IgD-negative memory B cell (primary cell): ENCODE data around the gene TMTC4. TPM values are rescaled to one million over a fixed set of nuclear protein-coding genes. Genes with fewer than 3 reads are reported as not detected.
"Not testable (repeated sequence)": the region's sequence is repeated elsewhere in the genome, so short reads cannot be mapped to it uniquely, and the experiment has no call there.

Source experiments
- H3K27ac Mint-ChIP-seq, 3 donors: one replicate each; pipeline ENCODE4 v1.8.0; 2020 to 2022; ENCODE audit warnings: mild to moderate bottlenecking in 3 of 3, mixed read lengths in 3 of 3, moderate library complexity in 1 of 3
- H3K27me3 Mint-ChIP-seq: one replicate; pipeline ENCODE4 v1.8.0; 2021; ENCODE audit warnings: mixed read lengths
- H3K36me3 Mint-ChIP-seq: one replicate; pipeline ENCODE4 v1.8.0; 2020; ENCODE audit warnings: mild to moderate bottlenecking, mixed read lengths
- H3K4me1 Mint-ChIP-seq, 3 donors: one replicate each; pipeline ENCODE4 v1.8.0; 2020 to 2022; ENCODE audit warnings: mixed read lengths in 3 of 3, mild to moderate bottlenecking in 1 of 3
- H3K4me3 Mint-ChIP-seq, 4 donors: one replicate each; pipeline ENCODE4 v1.8.0; 2020 to 2022; ENCODE audit warnings: mild to moderate bottlenecking in 4 of 4, mixed read lengths in 4 of 4, moderate library complexity in 3 of 4
- H3K9me3 Mint-ChIP-seq, 3 donors: one replicate each; pipeline ENCODE4 v1.8.0; 2020 to 2021; ENCODE audit warnings: mixed read lengths in 3 of 3, mild to moderate bottlenecking in 1 of 3
- polyA plus RNA-seq: library from polyadenylated mRNA; unstranded; fragments of 300-500 nt; fragmentation: Illumina TruSeq; gene quantifications from one replicate; pipeline ENCODE4 v1.2.3, GENCODE V29; 2021

The TMTC4 gene
- polyA plus RNA-seq, 1 donor from 2014 or later = 4.8 TPM

DNA sequence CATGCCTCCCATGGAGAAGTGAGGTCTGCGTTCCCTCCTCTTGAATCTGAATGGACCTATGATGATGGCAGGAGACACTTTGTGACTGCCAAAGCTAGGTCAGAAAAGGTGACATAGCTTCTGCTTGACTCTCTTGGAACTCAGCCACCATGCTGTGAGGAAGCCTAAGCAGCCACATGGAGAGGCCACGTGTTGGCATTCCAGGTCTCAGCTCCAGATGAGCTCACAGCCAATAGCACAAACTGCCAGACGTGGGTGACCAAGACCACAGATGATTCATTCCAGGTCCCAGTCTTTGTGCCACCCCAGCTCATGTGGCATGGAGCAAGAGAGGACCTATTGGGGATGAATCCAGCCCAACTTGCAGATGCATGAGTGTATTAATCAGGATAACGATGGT, 77.3 kb downstream of the TMTC4 start:
- Mint-ChIP-seq H3K27me3 (peaks cover 3% of the 10 kb centered on the region), H3K4me3 (no peak overlapping the region), H3K27ac (peak overlapping the region in 1 of 3 donors; percentile 77), H3K9me3 (no peaks in the 10 kb centered on the region), H3K4me1 (peaks cover 0 to 1% (median 0%) of the 10 kb centered on the region in 3 donors), H3K36me3 (no peaks in the 10 kb centered on the region)

DNA sequence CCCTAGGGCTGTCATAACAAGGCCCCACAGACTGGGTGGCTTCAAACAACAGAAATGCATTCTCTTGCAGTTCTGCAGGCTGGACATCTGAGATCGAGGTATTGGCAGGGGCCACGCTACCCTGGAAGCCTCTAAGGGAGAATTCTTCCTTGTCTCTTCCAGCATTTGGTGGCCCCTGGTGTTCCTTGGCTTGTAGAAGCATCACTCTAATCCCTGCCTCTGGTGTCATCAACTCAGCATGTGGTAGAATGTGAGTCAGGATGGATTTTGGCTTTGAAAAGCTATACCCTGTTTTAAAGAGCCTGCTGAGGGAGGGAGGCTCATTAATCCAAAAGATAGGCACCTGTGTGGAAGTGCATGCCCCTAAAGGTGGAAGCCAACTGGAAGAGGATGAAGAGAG, 78.1 kb downstream of the TMTC4 start:
- no peaks in the 10 kb centered on the region for H3K9me3 Mint-ChIP-seq
- H3K36me3 Mint-ChIP-seq = no peaks in the 10 kb centered on the region
- H3K4me3 Mint-ChIP-seq = no peak overlapping the region
- H3K4me1 Mint-ChIP-seq = peaks cover 0 to 1% (median 0%) of the 10 kb centered on the region in 3 donors
- H3K27me3 Mint-ChIP-seq = peaks cover 3% of the 10 kb centered on the region
- H3K27ac Mint-ChIP-seq = no peak overlapping the region

GRCh38 chr13:100594731-100595130, 79.9 kb downstream of the TMTC4 start:
- Mint-ChIP-seq H3K9me3 (no peaks in the 10 kb centered on the region), H3K4me3 (no peak overlapping the region), H3K4me1 (peaks cover 0 to 1% (median 0%) of the 10 kb centered on the region in 3 donors), H3K27me3 (peaks cover 3% of the 10 kb centered on the region), H3K36me3 (no peaks in the 10 kb centered on the region), H3K27ac (no peak overlapping the region)

GRCh38 chr13:100594255-100594654, 80.3 kb downstream of the TMTC4 start:
- H3K27me3 Mint-ChIP-seq = peaks cover 3% of the 10 kb centered on the region
- no peaks in the 10 kb centered on the region for H3K9me3 Mint-ChIP-seq
- no peak overlapping the region for H3K4me3 Mint-ChIP-seq
- H3K36me3 Mint-ChIP-seq = no peaks in the 10 kb centered on the region
- peaks cover 0 to 2% (median 1%) of the 10 kb centered on the region in 3 donors for H3K4me1 Mint-ChIP-seq
- no peak overlapping the region for H3K27ac Mint-ChIP-seq

DNA sequence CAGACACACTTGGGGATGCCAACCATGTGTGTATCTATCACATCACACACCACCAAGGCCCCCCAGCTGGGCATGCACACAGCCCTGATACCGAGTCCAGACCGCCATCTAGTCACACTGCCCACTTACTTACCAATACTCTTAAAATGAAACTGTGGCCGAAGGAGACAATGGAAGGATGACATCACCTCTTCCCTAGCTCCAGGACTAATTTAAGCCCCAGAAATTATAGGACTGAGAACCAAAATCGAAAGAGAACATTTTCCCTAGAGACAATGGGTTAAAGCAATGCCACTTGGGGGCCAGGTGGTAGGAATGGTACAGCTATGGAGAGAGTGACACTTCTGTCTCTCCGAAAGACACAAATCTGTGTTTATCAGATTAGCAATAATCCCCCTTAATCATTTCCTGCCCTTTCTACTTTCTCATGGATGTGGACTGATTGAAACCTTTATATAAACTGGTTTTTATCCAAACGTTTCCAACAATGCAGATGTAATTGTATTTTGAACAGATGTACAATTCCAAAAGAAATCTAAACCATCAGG, 85.3 kb downstream of the TMTC4 start:
- Mint-ChIP-seq H3K27me3 (no peaks in the 10 kb centered on the region), H3K9me3 (no peaks in the 10 kb centered on the region), H3K36me3 (no peaks in the 10 kb centered on the region), H3K4me1 (peaks cover 0 to 18% (median 11%) of the 10 kb centered on the region in 3 donors), H3K27ac (peak overlapping the region; percentile 71 to 76 (median 74)), H3K4me3 (peak overlapping the region; percentile 78 to 93 (median 92))

DNA sequence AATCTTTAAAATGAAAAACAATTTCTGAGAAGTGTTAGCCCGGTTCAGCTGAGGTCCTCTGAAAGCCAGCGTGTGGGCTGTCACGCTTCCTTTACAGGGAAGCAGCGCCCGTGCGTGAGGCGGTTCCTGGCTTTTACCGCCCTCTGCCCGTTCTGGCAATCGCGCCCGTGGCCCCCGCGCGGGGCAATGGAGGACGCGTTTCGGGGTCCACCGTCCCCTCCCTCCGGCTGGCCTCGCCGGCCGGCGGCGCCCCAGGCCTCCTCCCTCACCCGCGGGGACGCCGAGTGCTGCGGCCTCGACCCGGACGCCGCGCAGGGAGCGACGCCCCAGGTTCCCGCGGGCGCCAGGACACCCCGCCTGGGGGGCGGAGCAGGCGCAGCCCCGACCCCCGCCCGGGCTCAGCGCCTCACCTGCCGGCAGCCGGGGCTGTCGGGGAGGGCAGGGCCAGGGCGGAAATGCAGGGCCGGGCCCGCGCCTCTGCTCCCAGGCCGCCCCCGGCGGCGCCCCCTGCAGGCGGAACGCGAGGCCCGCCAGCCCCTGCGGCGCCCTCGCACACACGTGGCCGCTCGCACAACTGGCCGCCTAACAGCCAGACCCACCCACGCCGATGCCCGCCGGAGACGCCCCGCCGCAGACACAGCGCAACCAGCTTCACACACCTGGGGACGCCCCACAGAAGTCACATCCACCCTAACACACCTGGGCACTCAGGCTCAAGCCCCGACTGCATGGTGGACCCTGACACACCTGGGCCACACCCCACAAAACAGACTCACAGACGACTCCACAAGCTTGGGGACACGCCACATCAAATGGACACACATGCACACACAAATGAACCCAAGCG, 86.0 kb downstream of the TMTC4 start, which contains the start of gene GGACT:
Gene GGACT (minus strand): TSS at position 459 of the 847 bp plus-strand sequence. CDS start 56,198 bp downstream, outside the sequence.
- Mint-ChIP-seq H3K4me1 (peaks cover 0 to 18% (median 11%) of the 10 kb centered on the region in 3 donors), H3K9me3 (no peaks in the 10 kb centered on the region), H3K27ac (peak within 1 kb of the TSS; percentile 71 to 76 (median 74)), H3K4me3 (peak within 1 kb of the TSS; percentile 78 to 93 (median 92)), H3K27me3 (no peaks in the 10 kb centered on the region), H3K36me3 (no peaks in the 10 kb centered on the region)

DNA sequence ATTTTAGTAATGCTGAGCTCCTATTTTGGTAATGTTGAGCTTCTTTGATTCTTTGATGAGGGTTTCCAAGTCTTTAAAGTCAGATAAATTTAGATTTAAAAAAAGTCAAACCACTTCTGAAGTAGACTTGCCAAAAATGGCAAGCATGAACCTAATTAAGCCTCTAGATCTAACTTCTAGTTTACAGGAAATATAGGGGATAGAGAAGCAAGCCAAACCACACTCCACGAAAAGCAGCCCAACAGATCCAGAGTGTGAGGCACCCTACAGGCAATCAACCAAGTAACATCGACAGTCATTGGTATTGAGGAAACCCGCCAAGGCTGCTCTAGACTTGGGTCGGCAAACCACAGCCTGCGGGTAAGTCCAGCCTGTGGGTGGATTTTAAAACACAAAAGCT, 89.7 kb downstream of the TMTC4 start:
- H3K9me3 Mint-ChIP-seq = no peaks in the 10 kb centered on the region
- H3K36me3 Mint-ChIP-seq = no peaks in the 10 kb centered on the region
- H3K27me3 Mint-ChIP-seq = no peaks in the 10 kb centered on the region
- peaks cover 0 to 18% (median 11%) of the 10 kb centered on the region in 3 donors for H3K4me1 Mint-ChIP-seq
- peak overlapping the region in 1 of 4 donors; percentile 52 for H3K4me3 Mint-ChIP-seq
- H3K27ac Mint-ChIP-seq = no peak overlapping the region

GRCh38 chr13:100581504-100581903, 93.1 kb downstream of the TMTC4 start:
- Mint-ChIP-seq H3K36me3 (peaks cover 5% of the 10 kb centered on the region), H3K9me3 (no peaks in the 10 kb centered on the region), H3K4me3 (no peak overlapping the region), H3K27ac (peak overlapping the region in 1 of 3 donors; percentile 33), H3K27me3 (no peaks in the 10 kb centered on the region), H3K4me1 (peaks cover 0 to 3% (median 2%) of the 10 kb centered on the region in 3 donors)

DNA sequence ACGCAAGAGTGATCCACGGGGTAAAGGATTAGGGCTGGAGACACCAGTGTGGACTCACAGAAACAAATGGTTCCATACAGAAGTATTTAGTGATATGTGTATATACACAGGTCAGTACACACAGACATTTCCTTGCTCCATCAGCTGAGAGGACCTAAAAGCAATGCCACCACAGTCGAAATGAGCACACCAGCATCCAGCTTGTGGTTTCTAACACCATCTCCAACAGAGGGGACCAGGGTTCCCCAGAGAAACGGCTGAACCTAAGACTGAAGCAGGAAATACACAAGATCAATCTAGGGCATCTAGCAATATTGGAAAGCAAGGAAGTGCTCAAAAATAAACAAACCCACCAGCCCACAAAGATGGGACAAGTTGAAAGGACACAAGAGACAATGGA, 93.6 kb downstream of the TMTC4 start:
- peaks cover 5% of the 10 kb centered on the region for H3K36me3 Mint-ChIP-seq
- no peak overlapping the region for H3K4me3 Mint-ChIP-seq
- peak overlapping the region in 1 of 3 donors; percentile 33 for H3K27ac Mint-ChIP-seq
- no peaks in the 10 kb centered on the region for H3K27me3 Mint-ChIP-seq
- peaks cover 0 to 4% (median 3%) of the 10 kb centered on the region in 3 donors for H3K4me1 Mint-ChIP-seq
- H3K9me3 Mint-ChIP-seq = no peaks in the 10 kb centered on the region

- Mint-ChIP-seq H3K27ac (peak overlapping the region in 1 of 3 donors; percentile 9), H3K4me1 (peaks cover 0 to 4% (median 3%) of the 10 kb centered on the region in 3 donors), H3K27me3 (no peaks in the 10 kb centered on the region), H3K4me3 (no peak overlapping the region), H3K9me3 (no peaks in the 10 kb centered on the region), H3K36me3 (peaks cover 5% of the 10 kb centered on the region)
These were observed 94.5 kb downstream of the TMTC4 start for GRCh38 chr13:100580045-100580444.

GRCh38 chr13:100577239-100577638, 97.4 kb downstream of the TMTC4 start:
- not testable (repeated sequence) for H3K4me1 Mint-ChIP-seq, H3K9me3 Mint-ChIP-seq, H3K27me3 Mint-ChIP-seq, H3K36me3 Mint-ChIP-seq, H3K4me3 Mint-ChIP-seq, H3K27ac Mint-ChIP-seq

- Mint-ChIP-seq H3K36me3 (peaks cover 2% of the 10 kb centered on the region), H3K4me1 (peaks cover 0 to 7% (median 4%) of the 10 kb centered on the region in 3 donors), H3K4me3 (no peak overlapping the region), H3K9me3 (peaks cover 0 to 2% (median 0%) of the 10 kb centered on the region in 3 donors), H3K27ac (no peak overlapping the region), H3K27me3 (no peaks in the 10 kb centered on the region)
These were observed 101.5 kb downstream of the TMTC4 start for GRCh38 chr13:100573121-100573520.

DNA sequence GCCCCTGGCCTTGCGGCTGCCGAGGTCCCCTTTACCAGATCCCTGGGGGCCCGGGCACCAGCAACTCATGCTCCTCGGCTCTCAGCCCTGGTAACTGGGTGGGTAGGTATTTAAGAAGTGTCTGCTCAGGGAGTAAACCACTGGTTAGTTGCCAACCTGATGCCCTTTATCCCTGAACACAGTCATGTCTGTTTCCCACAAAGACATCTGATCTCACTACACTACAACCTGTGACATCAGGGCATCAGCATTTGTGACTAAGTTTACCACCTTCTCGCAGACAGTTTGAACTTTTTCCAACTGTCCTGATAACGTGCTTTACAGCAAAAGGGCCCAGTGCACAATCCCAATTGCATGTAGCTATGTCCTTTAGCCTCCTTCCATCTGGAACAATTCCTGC, 108.1 kb downstream of the TMTC4 start:
- Mint-ChIP-seq H3K27me3 (no peaks in the 10 kb centered on the region), H3K9me3 (peaks cover 0 to 2% (median 0%) of the 10 kb centered on the region in 3 donors), H3K4me1 (peaks cover 0 to 3% (median 1%) of the 10 kb centered on the region in 3 donors), H3K27ac (no peak overlapping the region), H3K4me3 (no peak overlapping the region), H3K36me3 (peaks cover 13% of the 10 kb centered on the region)

- no peak overlapping the region for H3K27ac Mint-ChIP-seq
- no peak overlapping the region for H3K4me3 Mint-ChIP-seq
- no peaks in the 10 kb centered on the region for H3K27me3 Mint-ChIP-seq
- peaks cover 13% of the 10 kb centered on the region for H3K36me3 Mint-ChIP-seq
- H3K4me1 Mint-ChIP-seq = peaks cover 0 to 3% (median 0%) of the 10 kb centered on the region in 3 donors
- peaks cover 0 to 2% (median 0%) of the 10 kb centered on the region in 3 donors for H3K9me3 Mint-ChIP-seq
These were observed 109.3 kb downstream of the TMTC4 start for GRCh38 chr13:100565286-100565685.

GRCh38 chr13:100564444-100565223, 110.0 kb downstream of the TMTC4 start:
- Mint-ChIP-seq H3K27ac (no peak overlapping the region), H3K36me3 (peaks cover 13% of the 10 kb centered on the region), H3K27me3 (no peaks in the 10 kb centered on the region), H3K4me3 (no peak overlapping the region), H3K9me3 (peaks cover 0 to 2% (median 0%) of the 10 kb centered on the region in 3 donors), H3K4me1 (peaks cover 0 to 3% (median 0%) of the 10 kb centered on the region in 3 donors)
